ENCODE data around the gene NCK2. TPM values are rescaled to one million over a fixed set of nuclear protein-coding genes. Genes with fewer than 3 reads are reported as not detected.

NCK2 gene
- polyA plus RNA-seq, 1 of the 3 experiments (the other 2 are of a cell fraction) = 42.8 TPM

GRCh38 chr2:105857076-105857740, 112.5 kb downstream of the NCK2 start:
- H3K27me3 ChIP-seq (ENCODE audit: insufficient read depth) = no peaks in the 10 kb centered on the region
- no peak for TF ChIP-seq SMC3 (IDR thresholded peaks at IDR 0.05; ENCODE audit: low read depth, low read length)
- no peak for TF ChIP-seq REST (IDR thresholded peaks at IDR 0.05; ENCODE audit: low read depth, low read length)
- no peak for TF ChIP-seq ZBTB33 (IDR thresholded peaks at IDR 0.05; ENCODE audit: borderline replicate concordance, low read depth)
- TF ChIP-seq PBX3 (IDR thresholded peaks at IDR 0.05) = no peak
- no peak for TF ChIP-seq JUND (IDR thresholded peaks at IDR 0.05)
- no peak for TF ChIP-seq USF1 (IDR thresholded peaks at IDR 0.05; ENCODE audit: borderline replicate concordance, low read depth)
- TF ChIP-seq FOXM1 (IDR thresholded peaks at IDR 0.05; ENCODE audit: low read depth) = no peak
- TF ChIP-seq NRF1 (IDR thresholded peaks at IDR 0.05; ENCODE audit: low read depth, low read length) = no peak
- no peak for TF ChIP-seq NFIC (IDR thresholded peaks at IDR 0.05; ENCODE audit: borderline replicate concordance)
- TF ChIP-seq GATA2 (CRISPR knock-in tag; IDR thresholded peaks at IDR 0.05) = no peak
- TF ChIP-seq POLR2AphosphoS5 (IDR thresholded peaks at IDR 0.05; ENCODE audit: low read depth, low read length) = no peak
- TF ChIP-seq RAD21 (IDR thresholded peaks at IDR 0.05; ENCODE audit: low read length) = no peak
- no peak for TF ChIP-seq CTCF (IDR thresholded peaks at IDR 0.05)
- TF ChIP-seq FOSL2 (IDR thresholded peaks at IDR 0.05; ENCODE audit: borderline replicate concordance, low read depth) = no peak
- H3K9me2 ChIP-seq = no peaks in the 10 kb centered on the region
- 98% methylated on average over 15 of the region's 17 CpGs for WGBS (ENCODE audit: low lambda C conversion rate)
- H3K36me3 ChIP-seq (replicated peaks in 1 of 2; ENCODE audit: control insufficient read depth in 1 of 2, insufficient read depth in 2 of 2, low read length in 1 of 2) = peaks cover 0 to 2% of the 10 kb centered on the region in 2 experiments
- CTCF ChIA-PET = no interaction called here
- DNase-seq = no peak
- no peak overlapping the region for H3K9ac ChIP-seq
- no peak overlapping the region for H3K4me3 ChIP-seq (ENCODE audit: low read depth in 2 of 2, low read length in 1 of 2)
- H4K20me1 ChIP-seq (ENCODE audit: insufficient read depth) = 0 out of 2 replicates have a peak, but pooled peaks cover 3% of the 10 kb centered on the region
- H3F3A ChIP-seq (replicated peaks; ENCODE audit: insufficient read depth) = no peaks in the 10 kb centered on the region
- H2AFZ ChIP-seq (ENCODE audit: low read depth) = no peak overlapping the region
- H3K4me1 ChIP-seq (ENCODE audit: control insufficient read depth in 1 of 2, insufficient read depth in 2 of 2, low read depth in 1 of 2, low read length in 1 of 2) = no peaks in the 10 kb centered on the region
- H3K4me2 ChIP-seq = no peak overlapping the region
- POLR2A ChIA-PET = no interaction called here
- H3K79me2 ChIP-seq (ENCODE audit: insufficient read depth) = peaks cover 15% of the 10 kb centered on the region
- no peaks in the 10 kb centered on the region for H3K9me3 ChIP-seq
- no peak overlapping the region for H3K27ac ChIP-seq (ENCODE audit: low read depth in 2 of 2, low read length in 1 of 2)

Data from SK-N-SH (cell line).